ENCODE results near the gene CYP39A1.

Gene CYP39A1

GRCh38 chr6:46584586-46584985 is 68.0 kb downstream of the CYP39A1 start:
- no peak for FAIRE-seq

- no peak for FAIRE-seq
These were observed 68.9 kb downstream of the CYP39A1 start for GRCh38 chr6:46583721-46584120.

GRCh38 chr6:46583081-46583480 is 69.5 kb downstream of the CYP39A1 start:
- peak; percentile 17 for FAIRE-seq

GRCh38 chr6:46581459-46582177 is 71.0 kb downstream of the CYP39A1 start:
- FAIRE-seq = peak; percentile 86

GRCh38 chr6:46575530-46575929 is 77.1 kb downstream of the CYP39A1 start:
- no peak for FAIRE-seq

DNA sequence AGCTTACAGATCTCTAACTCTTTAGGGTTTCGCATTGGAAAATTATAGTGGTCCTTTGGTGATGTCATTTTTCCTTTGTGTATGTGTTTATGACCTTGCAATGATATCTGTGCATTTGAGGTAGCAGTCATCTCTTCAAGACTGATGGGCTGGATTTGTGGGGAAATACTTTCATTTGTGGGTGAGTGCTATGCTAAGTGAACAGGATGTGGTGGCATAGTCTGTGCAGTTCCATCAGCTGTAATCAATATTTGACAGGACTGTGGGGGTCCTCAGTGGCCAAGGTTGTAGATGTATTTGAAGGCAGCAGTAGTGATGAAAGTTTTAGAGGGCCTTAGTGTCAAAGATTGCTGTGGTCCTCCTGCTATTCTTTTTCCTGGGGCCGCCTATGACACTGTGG is 79.5 kb downstream of the CYP39A1 start:
- no peak for FAIRE-seq

DNA sequence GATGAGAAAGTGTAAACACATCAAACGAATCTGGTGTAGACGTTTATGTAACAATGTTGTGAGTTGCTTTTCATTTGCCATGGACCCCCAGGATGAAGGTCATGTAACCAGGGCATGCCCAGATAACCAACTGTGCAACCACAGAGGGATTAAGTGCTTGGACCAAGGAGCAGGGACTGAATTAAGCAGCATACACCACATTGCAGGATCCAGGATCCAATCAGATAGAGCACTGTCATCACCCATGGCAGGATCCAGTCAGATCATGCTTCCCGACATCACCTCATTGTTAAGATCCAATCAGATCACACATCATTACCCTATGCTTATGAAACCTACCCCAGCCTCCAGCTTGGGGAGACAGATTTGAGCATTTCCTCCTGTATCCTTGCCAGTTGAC is 87.1 kb downstream of the CYP39A1 start:
- no peak for FAIRE-seq

DNA sequence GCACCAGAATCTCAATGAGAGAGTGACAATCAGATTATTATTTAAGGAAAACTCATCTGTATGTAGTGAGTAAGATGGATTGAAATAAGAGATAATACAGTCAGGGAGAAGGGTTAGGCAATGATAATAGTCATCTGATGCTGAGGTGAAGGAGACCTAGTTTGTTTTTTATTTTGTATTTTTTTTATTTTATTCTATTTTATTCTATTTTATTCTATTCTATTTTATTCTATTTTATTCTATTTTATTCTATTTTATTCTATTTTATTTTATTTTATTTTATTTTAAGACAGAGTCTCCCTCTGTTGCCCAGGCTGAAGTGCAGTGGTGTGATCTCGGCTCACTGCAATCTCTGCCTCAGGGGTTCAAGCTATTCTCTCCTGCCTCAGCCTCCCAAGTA is 88.7 kb downstream of the CYP39A1 start:
- no peak for FAIRE-seq

DNA sequence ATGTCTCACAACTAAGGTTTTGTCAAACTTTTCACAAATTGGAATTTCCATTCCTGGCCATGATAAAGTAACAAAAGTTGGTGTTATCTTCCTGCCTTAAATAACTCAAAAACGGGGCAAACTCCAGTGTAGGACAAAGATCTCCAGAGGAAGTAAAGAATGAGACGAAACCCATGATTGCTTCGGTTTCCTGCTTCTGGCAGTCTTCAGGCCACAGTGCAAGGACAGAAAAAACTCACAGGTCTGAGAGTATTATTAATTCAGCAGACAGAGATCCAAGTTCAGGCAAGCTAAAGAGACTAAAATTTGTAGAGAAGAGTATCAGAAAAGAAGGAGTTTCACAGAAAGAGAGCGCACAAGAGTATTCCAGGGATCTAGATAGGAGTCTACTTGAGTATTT is 96.6 kb downstream of the CYP39A1 start:
- no peak for FAIRE-seq

DNA sequence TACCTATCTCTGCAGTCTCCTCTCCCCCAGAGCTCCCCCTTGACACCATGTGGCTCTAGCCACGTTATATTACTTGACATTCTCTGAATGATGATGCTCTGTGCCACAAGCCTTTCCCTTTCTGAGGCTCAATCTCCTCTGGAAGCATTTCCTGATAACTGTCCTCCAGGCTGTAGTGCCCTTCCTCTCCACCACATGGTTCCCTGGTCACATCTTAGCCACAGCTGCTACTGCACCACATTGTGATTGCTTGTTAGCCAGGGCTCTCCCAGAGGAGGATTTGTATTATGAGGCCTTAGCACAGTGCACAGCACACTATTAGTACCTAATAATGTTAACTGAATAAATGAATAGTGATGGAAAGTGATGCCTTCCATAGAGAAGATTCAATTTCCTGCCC is 97.5 kb downstream of the CYP39A1 start:
- FAIRE-seq = no peak

DNA sequence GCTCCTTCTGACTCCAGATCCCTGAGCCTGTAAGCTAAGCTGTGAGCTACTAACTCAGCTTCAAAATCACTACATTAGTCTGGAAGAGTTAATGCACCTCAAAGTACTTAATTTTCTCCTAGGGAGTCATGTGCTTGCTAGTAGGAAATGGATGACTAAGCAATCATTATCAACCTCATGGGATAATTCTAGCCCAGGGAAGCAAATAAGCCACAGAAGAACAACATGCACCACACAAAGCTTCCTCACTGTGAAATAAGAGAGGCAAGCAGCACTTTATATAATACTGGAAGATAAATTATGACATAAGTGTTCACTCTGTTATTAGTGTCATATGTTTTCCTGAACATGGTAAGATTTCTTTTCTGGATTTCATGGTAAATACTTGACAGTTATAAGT is 103.5 kb downstream of the CYP39A1 start:
- peak; percentile 99 for FAIRE-seq

GRCh38 chr6:46541556-46541955 is 111.1 kb downstream of the CYP39A1 start:
- FAIRE-seq = no peak

GRCh38 chr6:46539866-46540265 is 112.8 kb downstream of the CYP39A1 start:
- no peak for FAIRE-seq

GRCh38 chr6:46538800-46539480 is 113.7 kb downstream of the CYP39A1 start:
- no peak for FAIRE-seq

- no peak for FAIRE-seq
These were observed 121.7 kb downstream of the CYP39A1 start for GRCh38 chr6:46530896-46531295.

GRCh38 chr6:46528961-46529750 is 123.5 kb downstream of the CYP39A1 start:
- FAIRE-seq = no peak

- FAIRE-seq = no peak
These were observed 126.0 kb downstream of the CYP39A1 start for GRCh38 chr6:46526607-46527006.

GRCh38 chr6:46525583-46525982 is 127.0 kb downstream of the CYP39A1 start:
- FAIRE-seq = no peak

DNA sequence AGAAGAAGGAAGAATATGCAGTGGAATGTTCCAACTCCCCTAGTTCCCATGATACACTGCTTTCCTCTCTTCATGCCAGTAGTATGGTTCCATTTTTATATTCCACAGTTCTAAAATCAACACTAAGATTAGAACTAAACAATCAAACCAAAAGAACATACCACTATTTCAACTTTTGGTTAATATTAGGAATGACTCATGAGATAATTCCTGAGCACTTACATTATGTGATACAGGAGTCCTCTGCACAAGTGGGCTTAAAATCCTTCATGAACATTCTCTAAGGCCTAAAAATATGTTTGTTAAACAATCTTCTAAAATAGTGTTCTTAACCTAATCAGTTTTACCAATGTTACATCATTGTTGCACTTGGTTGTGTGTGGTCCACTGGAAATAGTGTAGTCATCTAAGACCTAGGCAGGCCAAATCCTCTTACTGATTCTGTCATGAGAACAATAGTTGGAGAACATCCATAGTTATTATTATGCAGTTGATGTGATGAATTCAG is 131.1 kb downstream of the CYP39A1 start:
- FAIRE-seq = no peak

GRCh38 chr6:46517202-46517601 is 135.4 kb downstream of the CYP39A1 start:
- no peak for FAIRE-seq

DNA sequence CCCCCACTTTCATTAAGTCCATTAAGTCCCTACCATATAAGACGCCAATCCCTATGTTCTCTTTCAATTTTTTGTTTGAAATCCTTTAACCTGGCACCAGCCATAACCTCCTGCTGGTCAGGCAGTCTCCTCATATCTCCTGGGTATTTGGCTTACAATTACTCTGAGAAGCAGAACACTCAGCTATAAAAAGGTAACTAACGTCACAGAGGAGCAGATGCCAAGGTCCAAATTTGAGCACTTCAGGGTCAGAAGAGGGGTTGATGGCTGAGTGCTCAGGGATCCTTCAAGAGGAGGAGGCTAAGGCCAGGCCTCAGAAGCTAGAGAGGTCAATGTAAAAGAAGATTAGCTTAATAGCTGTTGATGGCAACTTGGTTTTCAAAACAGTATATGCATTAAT is 139.1 kb downstream of the CYP39A1 start:
- no peak for FAIRE-seq

DNA sequence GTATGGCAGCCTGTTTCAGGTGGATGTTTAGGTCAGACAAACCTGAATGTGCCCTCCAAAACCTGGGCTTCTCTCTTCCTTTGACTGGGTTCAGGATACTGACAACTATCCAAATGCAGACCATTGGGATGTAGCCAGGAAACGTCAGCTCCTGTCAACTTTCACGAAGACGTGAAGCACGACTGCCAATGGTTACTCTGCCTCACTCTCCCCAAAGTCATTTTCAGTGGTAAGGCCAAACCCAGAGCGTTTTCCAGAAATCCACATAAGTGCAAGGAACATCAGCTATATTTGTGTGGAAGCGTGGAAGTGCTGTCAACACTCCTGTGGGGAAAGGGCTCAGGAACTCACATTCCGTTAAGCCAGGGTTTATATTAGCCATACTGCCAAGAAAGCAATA is 141.3 kb downstream of the CYP39A1 start:
- FAIRE-seq = no peak

GRCh38 chr6:46510651-46511050 is 142.0 kb downstream of the CYP39A1 start:
- peak; percentile 24 for FAIRE-seq

Data from islet of Langerhans (tissue), 1 donor.